Skeletal muscle tissue (tissue), 5 donors: ENCODE results near the gene NBPF11. TPM values are rescaled to one million over a fixed set of nuclear protein-coding genes. Genes with fewer than 3 reads are reported as not detected.
"Not testable (repeated sequence)": the region's sequence is repeated elsewhere in the genome, so short reads cannot be mapped to it uniquely, and the experiment has no call there.

ENCODE experiments used
- H3K27ac ChIP-seq: one replicate; pipeline ENCODE4 v1.7.0; 2013; ENCODE audit warnings: mild to moderate bottlenecking, low read depth, low read length, inconsistent platforms
- H3K27me3 ChIP-seq, 3 donors: one replicate each; pipeline ENCODE4 v1.7.0; 2013; ENCODE audit warnings: low read length in 3 of 3; ENCODE audit not compliant: control insufficient read depth in 3 of 3, insufficient read depth in 3 of 3
- H3K36me3 ChIP-seq, 3 donors: one replicate each; pipeline ENCODE4 v1.7.0; 2013; ENCODE audit warnings: low read length in 3 of 3; ENCODE audit not compliant: control insufficient read depth in 3 of 3, insufficient read depth in 3 of 3
- H3K4me1 ChIP-seq, 3 donors: one replicate each; pipeline ENCODE4 v1.7.0; 2013; ENCODE audit warnings: low read length in 3 of 3, mild to moderate bottlenecking in 3 of 3; ENCODE audit not compliant: control insufficient read depth in 3 of 3, insufficient read depth in 3 of 3
- H3K4me3 ChIP-seq, 3 donors: one replicate each; pipeline ENCODE4 v1.7.0; 2013; ENCODE audit warnings: low read length in 3 of 3
- H3K9ac ChIP-seq, 3 donors: one replicate each; pipeline ENCODE4 v1.7.0; 2013; ENCODE audit warnings: low read length in 3 of 3, mild to moderate bottlenecking in 3 of 3, moderate library complexity in 2 of 3, low read depth in 1 of 3
- H3K9me3 ChIP-seq, 3 donors: one replicate each; pipeline ENCODE4 v1.7.0; 2013; ENCODE audit warnings: low read length in 3 of 3; ENCODE audit not compliant: control insufficient read depth in 3 of 3
- small RNA-seq: library from RNA; depleted of rRNA; stranded (forward); fragments of <200 nt; gene quantifications from one replicate; pipeline ENCODE3, GENCODE V24; 2014
- total RNA-seq: library from RNA; depleted of rRNA; stranded (reverse); fragments of >200 nt; gene quantifications from one replicate; pipeline ENCODE4 v1.2.3, GENCODE V29; 2014
- donor health status: Osteomylitis.

NBPF11 gene
- total RNA-seq, 1 donor from 2014 or later, result 7.3 TPM

GRCh38 chr1:148057384-148057783 is 94.7 kb downstream of the NBPF11 start:
- not testable (repeated sequence) for H3K27ac ChIP-seq, H3K4me1 ChIP-seq, H3K36me3 ChIP-seq, H3K9ac ChIP-seq, H3K27me3 ChIP-seq, H3K4me3 ChIP-seq, H3K9me3 ChIP-seq

Small RNAs within 50 kb of the gene (small RNA-seq; reads per million reads assigned to genes)
- not detected for gene RNA5SP57

Other genes with a start within 250 kb of the NBPF11 start
- gene GJA8, start 249.5 kb downstream of the NBPF11 start, total RNA-seq, result not detected
- 39.7 TPM for gene GPR89B, start 223.9 kb downstream of the NBPF11 start, total RNA-seq